NT2/D1 (cell line): ENCODE data around the gene NOM1.

Experiments used
- YY1 ChIP-seq: IDR thresholded peaks from 2 replicates; pipeline ENCODE4 v1.6.1; 2011; ENCODE audit not compliant: insufficient read length, insufficient read depth
- ZNF274 ChIP-seq: IDR thresholded peaks from 2 replicates; pipeline ENCODE4 v1.6.1; 2011; ENCODE audit warnings: mild to moderate bottlenecking, low read depth, low read length

DNA sequence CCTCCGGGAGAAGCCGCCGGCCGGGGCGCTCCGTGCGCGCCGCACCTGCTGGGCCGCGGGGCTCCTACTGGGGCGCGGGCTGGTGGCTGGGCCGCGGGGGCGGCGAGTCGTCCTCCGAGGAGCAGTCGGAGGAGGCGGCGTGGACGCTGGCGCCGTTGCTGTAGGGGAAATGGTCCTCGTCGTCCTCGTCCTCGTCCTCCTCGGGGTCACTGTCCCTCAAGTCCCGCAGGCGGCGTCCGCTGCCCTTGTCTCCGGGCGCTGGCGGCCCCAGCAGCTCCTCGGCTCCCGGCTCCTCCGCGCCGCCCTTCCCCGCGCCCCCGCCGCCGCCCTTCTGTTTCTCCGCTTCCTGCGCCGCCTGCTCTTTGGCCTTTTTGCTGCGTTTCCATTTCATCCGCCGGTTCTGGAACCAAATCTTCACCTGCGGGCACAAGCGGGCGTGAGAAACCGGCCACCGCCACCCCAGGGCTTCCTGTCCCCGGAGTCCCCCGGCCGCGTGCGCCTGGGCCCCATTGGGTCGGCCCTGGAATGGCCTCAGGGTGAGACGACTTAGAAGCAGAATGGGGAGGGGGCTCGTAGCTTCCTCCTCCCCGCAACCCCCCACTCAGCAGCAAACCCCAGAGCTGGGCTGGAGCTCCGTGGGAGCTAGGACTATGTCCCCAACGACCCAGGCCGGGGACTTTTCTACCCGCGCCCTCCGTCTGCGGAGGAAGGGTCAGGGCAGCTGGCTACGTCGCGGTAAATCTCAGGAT lies 56.1 kb downstream of the NOM1 start:
- no peak for TF ChIP-seq ZNF274
- TF ChIP-seq YY1 = no peak
